Neural cell (in vitro differentiated cells): Measurements from ENCODE around the gene C13orf46. TPM values are rescaled to one million over a fixed set of nuclear protein-coding genes. Genes with fewer than 3 reads are reported as not detected.

ENCODE experiments used
- H2AFZ ChIP-seq: fragments of 200-600, 300-800 bp; sonication (generic), shearing (Covaris generic); 2 replicates; pipeline ENCODE4 v1.6.0; 2014; ENCODE audit warnings: low read depth, mild to moderate bottlenecking, antibody characterized with exemption, low read length, moderate library complexity
- H3F3A ChIP-seq: fragments of 200-600 bp; shearing (Covaris generic); 2 replicates; pipeline ENCODE4 v1.6.1; 2016; ENCODE audit warnings: mild to moderate bottlenecking, moderate library complexity, mixed read lengths, antibody characterized with exemption, low read length; ENCODE audit not compliant: insufficient read depth, poor library complexity, severe bottlenecking
- H3K27ac ChIP-seq: fragments of 200-600, 300-800 bp; sonication (generic), shearing (Covaris generic); 2 replicates; pipeline ENCODE4 v1.5.1; 2014; ENCODE audit warnings: mild to moderate bottlenecking, low read length, moderate library complexity
- H3K27me3 ChIP-seq: fragments of 300-800, 200-600 bp; sonication (generic), shearing (Covaris generic); 2 replicates; pipeline ENCODE4 v1.6.0; 2014; ENCODE audit warnings: mild to moderate bottlenecking, low read depth, low read length, moderate library complexity; ENCODE audit not compliant: insufficient read depth
- H3K36me3 ChIP-seq: fragments of 300-800, 200-600 bp; sonication (generic), shearing (Covaris generic); 2 replicates; pipeline ENCODE4 v1.5.1; 2014; ENCODE audit warnings: mild to moderate bottlenecking, antibody characterized with exemption, low read length, moderate library complexity; ENCODE audit not compliant: insufficient read depth
- H3K4me2 ChIP-seq: fragments of 300-800, 200-600 bp; sonication (generic), shearing (Covaris generic); 2 replicates; pipeline ENCODE4 v1.6.0; 2014; ENCODE audit warnings: mild to moderate bottlenecking, low read length
- H3K4me3 ChIP-seq: fragments of 300-800, 200-600 bp; sonication (generic), shearing (Covaris generic); 2 replicates; pipeline ENCODE4 v1.5.1; 2014; ENCODE audit warnings: mild to moderate bottlenecking, low read length, moderate library complexity
- H3K79me2 ChIP-seq: fragments of 200-600 bp; shearing (Covaris generic); replicated peaks from 2 replicates; pipeline ENCODE4 v1.6.0; 2014; ENCODE audit warnings: mild to moderate bottlenecking, low read length, moderate library complexity; ENCODE audit not compliant: insufficient read depth
- H3K9ac ChIP-seq: fragments of 300-800, 200-600 bp; sonication (generic), shearing (Covaris generic); 2 replicates; pipeline ENCODE4 v1.6.1; 2016; ENCODE audit warnings: mild to moderate bottlenecking, low read length, mixed read lengths
- H3K9me2 ChIP-seq: fragments of 200-600 bp; shearing (Covaris generic); 2 replicates; pipeline ENCODE4 v1.6.1; 2016; ENCODE audit warnings: mild to moderate bottlenecking, low read length, mixed read lengths; ENCODE audit not compliant: insufficient read depth
- H3K9me3 ChIP-seq: fragments of 200-600, 300-800 bp; sonication (generic), shearing (Covaris generic); 2 replicates; pipeline ENCODE4 v1.6.1; 2016; ENCODE audit warnings: mild to moderate bottlenecking, mixed run types, low read length, moderate library complexity, mixed read lengths
- H4K20me1 ChIP-seq: fragments of 200-600 bp; shearing (Covaris generic); 2 replicates; pipeline ENCODE4 v1.6.1; 2016; ENCODE audit warnings: mild to moderate bottlenecking, mixed run types; ENCODE audit not compliant: insufficient read depth
- CTCF ChIP-seq: fragments of 450-650 bp; IDR thresholded peaks from 2 replicates; pipeline ENCODE4 v1.5.1; 2014; ENCODE audit warnings: antibody characterized with exemption, mild to moderate bottlenecking, moderate library complexity; ENCODE audit not compliant: poor library complexity, severe bottlenecking
- EP300 ChIP-seq: fragments of 450-650 bp; conservative IDR thresholded peaks from 2 replicates; pipeline ENCODE4 v1.6.1; 2014; ENCODE audit warnings: antibody characterized with exemption, mild to moderate bottlenecking, moderate library complexity; ENCODE audit not compliant: poor library complexity, severe bottlenecking
- EZH2 ChIP-seq: fragments of 200-600, 300-800 bp; shearing (Covaris generic), sonication (generic); IDR thresholded peaks from 2 replicates; pipeline ENCODE4 v1.6.1; 2014; ENCODE audit warnings: antibody characterized with exemption, low read length, borderline replicate concordance, mild to moderate bottlenecking; ENCODE audit not compliant: insufficient read depth, poor library complexity, severe bottlenecking
- MXI1 ChIP-seq: fragments of 450-650 bp; conservative IDR thresholded peaks from 2 replicates; pipeline ENCODE4 v1.6.1; 2014; ENCODE audit warnings: antibody characterized with exemption, mild to moderate bottlenecking; ENCODE audit not compliant: poor library complexity, severe bottlenecking
- POLR2AphosphoS5 ChIP-seq: IDR thresholded peaks from 2 replicates; pipeline ENCODE4 v1.6.1; 2012
- RAD21 ChIP-seq: fragments of 450-650 bp; conservative IDR thresholded peaks from 2 replicates; pipeline ENCODE4 v1.6.1; 2014; ENCODE audit warnings: antibody characterized with exemption, mild to moderate bottlenecking, moderate library complexity
- REST ChIP-seq: IDR thresholded peaks from 2 replicates; pipeline ENCODE4 v1.6.1; 2012; ENCODE audit warnings: borderline replicate concordance
- SMC3 ChIP-seq: fragments of 450-650 bp; conservative IDR thresholded peaks from 2 replicates; pipeline ENCODE4 v1.6.1; 2014; ENCODE audit warnings: antibody characterized with exemption, mild to moderate bottlenecking, moderate library complexity; ENCODE audit not compliant: poor library complexity
- TAF1 ChIP-seq: IDR thresholded peaks from 2 replicates; pipeline ENCODE4 v1.6.1; 2012; ENCODE audit warnings: low read depth
- polyA plus RNA-seq: library from polyadenylated mRNA; depleted of rRNA; stranded (reverse); fragments of >200 nt; gene quantifications from 2 replicates; pipeline ENCODE4 v1.2.3, GENCODE V29; 2014

The C13orf46 gene
- polyA plus RNA-seq, 1 donor from 2014 or later, result not detected

- Histone ChIP-seq H3K79me2 (no peaks in the 10 kb centered on the region), H3K4me3 (no peak overlapping the region), H3K27ac (no peak overlapping the region), H3F3A (no peaks in the 10 kb centered on the region), H3K27me3 (no peaks in the 10 kb centered on the region), H3K9ac (no peak overlapping the region), H3K9me3 (no peaks in the 10 kb centered on the region), H4K20me1 (no peaks in the 10 kb centered on the region), H3K4me2 (no peak overlapping the region), H3K36me3 (no peaks in the 10 kb centered on the region), H2AFZ (no peak overlapping the region), H3K9me2 (no peaks in the 10 kb centered on the region)
- TF ChIP-seq SMC3 (no peak), RAD21 (no peak), TAF1 (no peak), EP300 (no peak), EZH2 (no peak)
Observed at GRCh38 chr13:113999618-113999910, 25.7 kb upstream of the C13orf46 start.

- no peak overlapping the region for H3K4me2 ChIP-seq
- TF ChIP-seq REST (no peak), EZH2 (no peak), SMC3 (no peak), RAD21 (no peak), MXI1 (no peak), CTCF (no peak), EP300 (no peak), POLR2AphosphoS5 (no peak), TAF1 (no peak)
- H3K27me3 ChIP-seq, result no peaks in the 10 kb centered on the region
- no peak overlapping the region for H2AFZ ChIP-seq
- H3K9ac ChIP-seq, result no peak overlapping the region
- H3K9me2 ChIP-seq, result no peaks in the 10 kb centered on the region
- no peaks in the 10 kb centered on the region for H3F3A ChIP-seq
- no peaks in the 10 kb centered on the region for H3K9me3 ChIP-seq
- no peaks in the 10 kb centered on the region for H4K20me1 ChIP-seq
- H3K4me3 ChIP-seq, result no peak overlapping the region
- H3K79me2 ChIP-seq, result no peaks in the 10 kb centered on the region
- H3K27ac ChIP-seq, result no peak overlapping the region
- H3K36me3 ChIP-seq, result no peaks in the 10 kb centered on the region
Observed at GRCh38 chr13:113998781-113999617, 25.1 kb upstream of the C13orf46 start.
